Activated T-cell treated with anti-CD3 and anti-CD28 coated beads, Interleukin-2, amount 50 U/mL, for 4 hours (primary cell): ENCODE results near the gene SNED1. TPM values are rescaled to one million over a fixed set of nuclear protein-coding genes. Genes with fewer than 3 reads are reported as not detected.

Experiments
- ATAC-seq, 2 donors: fragments of 200-7000 bp; cut with Tn5 transposase; one replicate each; pipeline ENCODE4 v1.10.0; 2021
- DNase-seq: peaks from one replicate; pipeline ENCODE4 v3.0.0-alpha.2; 2020
- H3K27me3 Mint-ChIP-seq: one replicate; pipeline ENCODE4 v1.8.0; 2021; ENCODE audit warnings: low read depth, mixed read lengths
- H3K36me3 Mint-ChIP-seq: one replicate; pipeline ENCODE4 v1.8.0; 2022; ENCODE audit warnings: mixed read lengths; ENCODE audit not compliant: insufficient read depth
- H3K4me1 Mint-ChIP-seq: one replicate; pipeline ENCODE4 v1.8.0; 2021; ENCODE audit warnings: low read depth, mixed read lengths
- H3K4me3 Mint-ChIP-seq: one replicate; pipeline ENCODE4 v1.8.0; 2021; ENCODE audit warnings: mild to moderate bottlenecking, moderate library complexity, mixed read lengths
- H3K9me3 Mint-ChIP-seq: one replicate; pipeline ENCODE4 v1.8.0; 2021; ENCODE audit warnings: mixed read lengths
- total RNA-seq, 3 donors: library from RNA; stranded (reverse); gene quantifications; one replicate each; pipeline ENCODE4 v1.2.1, GENCODE V29; 2021

SNED1 gene
- 1 to 10 TPM in 2 of 3 donors, under 1 TPM in 1; 0.53 to 2.1 (median 1.3) TPM for total RNA-seq

GRCh38 chr2:240997856-240998705 is at the start of gene SNED1:
TSS of gene SNED1 (plus strand) at chr2:240998618. CDS start at chr2:240998838, 220 bp downstream.
- H3K4me1 Mint-ChIP-seq = peaks cover 12% of the 10 kb centered on the region
- H3K27me3 Mint-ChIP-seq = peaks cover 29% of the 10 kb centered on the region
- peak within 1 kb of the TSS; percentile 53 for H3K4me3 Mint-ChIP-seq

GRCh38 chr2:240948905-240949790 is 49.3 kb upstream of the SNED1 start:
- DNase-seq (peak; percentile 2), ATAC-seq (no peak)
- Mint-ChIP-seq H3K4me1 (no peaks in the 10 kb centered on the region), H3K4me3 (no peak overlapping the region), H3K27me3 (peaks cover 5% of the 10 kb centered on the region), H3K9me3 (no peaks in the 10 kb centered on the region), H3K36me3 (no peaks in the 10 kb centered on the region)

More at GRCh38 chr2:240997856-240998705, at the start of gene SNED1:
- ATAC-seq = peak; percentile 73 to 75
- peak; percentile 38 for DNase-seq
- no peaks in the 10 kb centered on the region for H3K9me3 Mint-ChIP-seq
- H3K36me3 Mint-ChIP-seq = no peaks in the 10 kb centered on the region

GRCh38 chr2:240949791-240950705 is 48.4 kb upstream of the SNED1 start:
- peak; percentile 3 for DNase-seq
- H3K9me3 Mint-ChIP-seq = no peaks in the 10 kb centered on the region
- no peak overlapping the region for H3K4me3 Mint-ChIP-seq
- no peak for ATAC-seq
- H3K4me1 Mint-ChIP-seq = no peaks in the 10 kb centered on the region
- H3K36me3 Mint-ChIP-seq = no peaks in the 10 kb centered on the region
- H3K27me3 Mint-ChIP-seq = peaks cover 5% of the 10 kb centered on the region

DNA sequence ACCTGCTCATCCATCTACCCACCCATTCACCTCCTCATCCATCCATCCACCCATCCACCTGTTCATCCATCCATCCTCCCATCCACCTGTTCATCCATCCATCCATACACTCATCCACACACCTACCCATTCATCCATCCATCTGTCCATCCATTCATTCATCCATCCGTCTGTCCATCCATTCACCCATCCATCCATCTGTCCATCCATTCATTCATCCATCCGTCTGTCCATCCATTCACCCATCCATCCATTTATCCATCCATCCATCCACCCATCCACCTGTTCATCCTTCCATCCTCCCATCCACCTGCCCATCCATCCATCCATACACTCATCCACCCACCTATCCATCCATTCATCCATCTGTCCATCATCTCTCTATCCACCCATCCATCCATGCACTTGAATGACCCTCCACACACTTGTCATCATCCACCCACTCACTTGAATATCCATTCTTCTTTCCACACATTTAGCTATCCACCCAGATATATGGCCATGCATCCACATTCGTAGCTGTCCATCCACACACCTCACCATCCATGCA is 47.3 kb upstream of the SNED1 start:
- Mint-ChIP-seq H3K36me3 (no peaks in the 10 kb centered on the region), H3K4me1 (no peaks in the 10 kb centered on the region), H3K27me3 (peaks cover 6% of the 10 kb centered on the region), H3K4me3 (no peak overlapping the region), H3K9me3 (no peaks in the 10 kb centered on the region)
- ATAC-seq = no peak
- DNase-seq = no peak

- peak; percentile 0 for DNase-seq
- no peaks in the 10 kb centered on the region for H3K4me1 Mint-ChIP-seq
- H3K36me3 Mint-ChIP-seq = no peaks in the 10 kb centered on the region
Observed at GRCh38 chr2:240952496-240953246, 45.7 kb upstream of the SNED1 start.

GRCh38 chr2:240953426-240954410 is 44.7 kb upstream of the SNED1 start:
- Mint-ChIP-seq H3K4me1 (no peaks in the 10 kb centered on the region), H3K9me3 (no peaks in the 10 kb centered on the region), H3K4me3 (no peak overlapping the region), H3K36me3 (no peaks in the 10 kb centered on the region), H3K27me3 (peaks cover 7% of the 10 kb centered on the region)
- ATAC-seq (no peak), DNase-seq (no peak)

More at GRCh38 chr2:240952496-240953246, 45.7 kb upstream of the SNED1 start:
- H3K9me3 Mint-ChIP-seq = no peaks in the 10 kb centered on the region
- no peak overlapping the region for H3K4me3 Mint-ChIP-seq
- ATAC-seq = no peak
- H3K27me3 Mint-ChIP-seq = peaks cover 7% of the 10 kb centered on the region

DNA sequence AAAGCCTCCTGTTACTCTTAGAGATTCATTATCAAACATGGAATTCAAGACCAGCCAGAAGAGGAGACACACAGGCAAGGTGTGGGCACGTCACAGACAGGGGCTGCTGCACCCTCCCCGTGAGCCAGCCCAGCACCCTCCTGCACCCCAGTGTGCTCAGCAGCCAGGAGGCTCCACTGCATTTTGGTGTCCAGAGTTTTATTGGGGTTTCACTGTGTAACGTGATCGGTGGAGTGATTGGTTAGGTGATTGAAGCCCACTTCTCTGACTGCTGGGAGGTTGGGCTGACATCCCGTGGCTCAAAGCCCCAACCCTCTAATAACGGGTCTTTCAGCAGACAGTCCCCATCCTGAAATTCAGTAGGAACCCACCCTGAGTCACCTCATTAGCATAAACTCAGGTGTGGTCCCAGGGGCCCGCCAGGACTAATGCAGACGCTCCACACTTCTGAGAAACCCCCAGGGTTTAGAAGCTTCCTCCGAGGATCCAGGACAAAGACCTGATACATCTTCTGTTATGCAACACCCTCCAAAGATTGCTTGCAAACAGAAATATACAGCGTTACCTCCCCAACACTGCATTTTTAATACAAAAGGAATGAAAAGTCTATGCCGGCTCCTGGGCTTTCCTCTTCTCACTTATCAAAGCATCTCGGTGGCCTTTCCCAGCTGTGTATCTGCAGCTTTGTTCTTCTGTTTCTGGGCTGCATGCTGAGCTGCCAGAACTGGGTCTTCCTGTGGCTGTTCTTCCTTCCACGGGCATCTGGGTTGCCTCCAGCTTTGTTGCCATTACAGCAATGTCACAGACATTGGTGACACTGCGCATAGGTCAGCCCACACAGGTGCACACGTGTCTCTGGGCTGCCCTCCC is 43.7 kb upstream of the SNED1 start:
- Mint-ChIP-seq H3K4me3 (no peak overlapping the region), H3K9me3 (no peaks in the 10 kb centered on the region), H3K27me3 (peaks cover 7% of the 10 kb centered on the region), H3K36me3 (no peaks in the 10 kb centered on the region), H3K4me1 (no peaks in the 10 kb centered on the region)
- ATAC-seq = no peak
- DNase-seq = no peak

- DNase-seq = no peak
Observed at GRCh38 chr2:240955306-240956170, 42.9 kb upstream of the SNED1 start.

GRCh38 chr2:240956171-240956934 is 42.1 kb upstream of the SNED1 start:
- H3K9me3 Mint-ChIP-seq = no peaks in the 10 kb centered on the region
- H3K27me3 Mint-ChIP-seq = peaks cover 2% of the 10 kb centered on the region
- H3K36me3 Mint-ChIP-seq = no peaks in the 10 kb centered on the region
- no peak for ATAC-seq
- no peaks in the 10 kb centered on the region for H3K4me1 Mint-ChIP-seq
- H3K4me3 Mint-ChIP-seq = no peak overlapping the region
- no peak for DNase-seq

More at GRCh38 chr2:240955306-240956170, 42.9 kb upstream of the SNED1 start:
- H3K4me3 Mint-ChIP-seq = no peak overlapping the region
- H3K9me3 Mint-ChIP-seq = no peaks in the 10 kb centered on the region
- no peak for ATAC-seq
- H3K36me3 Mint-ChIP-seq = no peaks in the 10 kb centered on the region
- H3K4me1 Mint-ChIP-seq = no peaks in the 10 kb centered on the region
- H3K27me3 Mint-ChIP-seq = peaks cover 2% of the 10 kb centered on the region

- no peaks in the 10 kb centered on the region for H3K4me1 Mint-ChIP-seq
- DNase-seq (no peak), ATAC-seq (no peak)
- H3K4me3 Mint-ChIP-seq = no peak overlapping the region
- peaks cover 2% of the 10 kb centered on the region for H3K27me3 Mint-ChIP-seq
- no peaks in the 10 kb centered on the region for H3K36me3 Mint-ChIP-seq
- no peaks in the 10 kb centered on the region for H3K9me3 Mint-ChIP-seq
Observed at GRCh38 chr2:240956935-240957655, 41.3 kb upstream of the SNED1 start.
